CD4-positive, alpha-beta T cell treated with Interleukin-17A for 4 hours (primary cell): ENCODE data around the gene HNRNPA3.
"Not testable (repeated sequence)": the region's sequence is repeated elsewhere in the genome, so short reads cannot be mapped to it uniquely, and the experiment has no call there.

Experiments used
- DNase-seq: peaks from one replicate; pipeline ENCODE4 v3.0.0-alpha.2; 2020; ENCODE audit warnings: mixed read lengths

HNRNPA3 gene

DNA sequence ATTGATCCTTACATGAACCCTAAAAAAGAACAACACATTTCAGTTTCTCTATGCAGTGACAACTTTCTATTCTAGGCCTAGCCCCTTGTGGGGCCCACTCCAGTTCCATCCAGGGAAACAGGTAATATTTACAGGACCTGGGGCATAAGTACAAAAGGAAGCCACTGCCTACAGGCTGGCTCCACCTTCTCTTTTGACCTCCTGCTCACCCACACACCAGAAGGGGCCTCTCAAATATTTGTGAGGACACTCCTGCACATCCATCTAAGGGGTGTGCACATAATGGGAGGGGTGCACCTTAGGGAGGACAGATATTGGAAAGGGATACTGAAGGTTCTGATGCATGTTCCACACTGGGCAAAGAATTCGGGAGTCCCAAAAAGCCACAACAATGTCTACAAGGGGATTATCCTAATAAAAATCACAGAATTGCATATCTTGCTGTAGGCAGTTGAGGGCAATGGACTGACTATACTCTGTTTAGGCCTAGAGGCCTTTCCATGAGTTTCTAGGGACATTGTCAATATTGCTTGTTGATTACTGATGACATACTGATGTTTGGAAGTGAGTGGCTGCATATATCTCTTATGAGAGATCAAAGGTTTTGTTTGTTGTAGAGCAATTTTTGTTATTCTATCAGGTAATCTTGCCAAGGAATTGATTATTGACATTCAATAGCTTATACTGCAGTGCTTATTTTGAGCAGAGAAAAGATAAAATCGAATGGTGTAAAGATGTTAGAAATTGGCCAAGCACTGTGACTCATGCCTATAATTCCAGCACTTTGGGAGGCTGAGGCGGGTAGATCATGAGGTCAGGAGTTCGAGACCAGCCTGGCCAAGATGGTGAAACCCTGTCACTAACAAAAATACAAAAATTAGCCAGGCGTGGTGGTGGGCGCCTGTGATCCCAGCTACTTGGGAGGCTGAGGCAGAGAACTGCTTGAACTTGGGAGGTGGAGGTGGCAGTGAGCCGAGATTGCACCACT is 23.8 kb upstream of the HNRNPA3 start:
- DNase-seq, result no peak

DNA sequence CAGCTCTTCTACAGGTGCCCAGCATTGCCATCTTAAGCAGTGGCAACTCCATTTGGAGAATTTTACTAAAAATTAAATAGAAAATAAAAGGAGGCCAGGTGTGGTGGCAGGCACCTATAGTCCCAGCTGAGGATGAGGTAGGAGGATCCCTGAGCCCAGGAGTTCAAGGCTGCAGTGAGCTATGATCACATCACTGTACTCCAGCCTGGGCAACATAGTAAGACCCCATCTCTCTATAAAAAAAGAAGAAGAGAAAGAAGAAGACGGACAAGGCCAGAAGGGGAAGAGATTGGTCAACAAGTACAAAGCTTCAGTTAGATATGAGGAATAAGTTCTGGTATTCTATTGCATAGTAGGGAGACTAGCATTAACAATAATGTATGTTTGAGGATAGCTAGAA is 21.7 kb upstream of the HNRNPA3 start:
- no peak for DNase-seq

DNA sequence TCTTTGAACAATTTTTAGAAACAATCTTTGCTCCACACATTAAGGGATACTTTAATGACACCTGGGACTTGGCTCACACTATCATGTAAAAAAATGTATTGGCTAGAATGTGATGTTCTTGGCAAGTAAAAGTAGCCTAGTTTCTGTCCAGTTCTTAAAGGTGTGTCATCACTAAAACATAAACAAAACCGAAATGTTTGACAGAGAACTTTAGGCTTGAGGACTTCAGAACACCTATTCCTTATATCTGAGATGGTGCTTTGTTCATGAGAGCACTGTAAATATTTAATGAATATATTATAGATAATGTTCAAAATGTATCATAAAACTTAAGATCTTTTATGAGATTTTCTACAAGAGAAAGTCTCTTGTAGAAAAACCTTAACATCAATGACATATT is 19.8 kb upstream of the HNRNPA3 start:
- no peak for DNase-seq

DNA sequence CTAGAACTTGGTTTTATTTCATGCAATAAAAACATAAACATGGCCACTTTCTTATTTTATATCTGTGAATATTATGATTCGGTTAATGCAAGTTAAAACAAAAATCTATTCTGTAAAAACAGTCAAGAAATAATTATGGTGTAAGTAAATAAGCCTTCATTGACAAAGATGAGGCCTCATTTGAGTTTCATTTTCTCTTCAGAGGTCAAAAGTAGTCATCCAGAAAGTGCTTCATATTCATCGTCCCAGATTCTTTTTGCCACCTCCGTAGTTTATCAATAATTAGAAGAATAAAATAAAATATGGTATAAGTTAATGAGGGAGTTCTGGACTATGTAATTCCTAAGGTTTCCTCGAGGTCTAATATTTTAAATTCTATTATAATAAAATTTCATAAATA is 19.4 kb upstream of the HNRNPA3 start:
- no peak for DNase-seq

DNA sequence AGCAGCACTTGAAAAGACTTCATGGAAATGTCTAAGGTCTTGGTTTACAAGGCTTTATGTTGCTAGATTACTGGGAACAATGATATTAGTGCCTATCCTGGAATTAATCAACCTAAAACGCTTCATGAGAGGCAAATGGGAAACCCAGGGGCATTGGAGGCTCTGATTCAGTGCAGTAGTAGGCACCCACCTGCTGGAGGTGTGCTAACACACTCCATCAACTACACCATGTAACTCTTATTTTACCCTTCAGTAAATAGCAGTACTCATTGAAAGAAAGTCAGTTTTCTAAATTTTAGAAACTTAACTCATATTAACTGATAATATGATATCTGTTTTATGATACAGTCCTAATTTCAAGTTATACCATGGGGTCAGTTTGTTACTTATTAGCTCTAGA is 17.4 kb upstream of the HNRNPA3 start:
- DNase-seq, result no peak

DNA sequence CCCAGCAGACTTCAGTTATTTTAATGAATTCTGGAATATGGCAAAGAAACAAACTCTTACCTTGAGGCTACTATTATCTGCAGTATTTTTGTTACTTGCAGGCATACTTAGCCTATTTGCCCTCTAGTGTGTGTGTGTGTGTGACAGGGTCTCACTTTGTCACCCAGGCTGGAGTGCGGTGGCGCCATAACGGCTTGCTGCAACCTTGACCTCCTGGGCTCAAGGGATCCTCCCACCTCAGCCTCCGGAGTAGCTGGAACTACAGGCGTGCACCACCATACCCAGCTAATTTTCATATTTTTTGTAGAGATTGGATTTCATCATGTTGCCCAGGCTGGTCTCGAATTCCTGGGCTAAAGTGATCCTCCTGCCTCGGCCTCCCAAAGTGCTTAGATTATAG is 12.2 kb upstream of the HNRNPA3 start:
- DNase-seq, result not testable (repeated sequence)

DNA sequence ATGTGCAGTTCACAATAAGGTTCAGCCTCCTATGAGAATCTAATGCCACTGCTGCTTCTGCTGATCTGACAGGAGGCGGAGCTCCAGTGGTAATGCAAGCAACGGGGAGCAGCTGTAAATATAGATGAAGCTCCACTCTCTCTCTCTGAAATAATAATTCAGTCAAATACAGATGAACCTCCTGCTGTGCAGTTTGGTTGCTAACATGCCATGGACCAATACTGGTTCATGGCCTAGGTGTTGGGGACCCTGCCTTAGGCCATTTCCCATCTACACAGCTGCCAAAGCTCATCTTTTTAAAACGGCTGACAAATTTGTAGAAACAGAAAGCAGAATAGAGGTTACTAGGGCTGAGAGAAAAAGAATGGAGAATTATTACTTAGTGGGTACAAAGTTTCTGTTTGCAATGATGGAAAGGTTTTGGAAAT is 10.7 kb upstream of the HNRNPA3 start:
- no peak for DNase-seq

DNA sequence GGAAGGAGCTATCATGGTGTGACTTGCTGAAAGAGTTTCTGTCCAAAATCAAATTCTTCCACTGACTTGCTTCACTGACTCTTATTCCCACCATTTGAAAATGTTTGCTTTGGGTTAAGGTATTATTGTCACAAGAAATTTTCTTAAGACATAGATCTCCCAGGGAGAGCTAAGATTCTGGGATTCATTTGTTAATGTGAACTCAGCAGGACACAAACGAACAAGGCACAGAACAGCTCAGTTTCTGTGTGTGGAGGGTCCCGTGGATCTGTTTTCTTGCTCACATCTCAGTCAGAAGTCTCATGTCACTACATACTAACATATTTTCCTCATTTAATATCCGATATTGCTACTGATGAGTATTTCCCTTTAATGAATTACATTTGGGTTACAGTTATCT is 8.2 kb upstream of the HNRNPA3 start:
- no peak for DNase-seq

DNA sequence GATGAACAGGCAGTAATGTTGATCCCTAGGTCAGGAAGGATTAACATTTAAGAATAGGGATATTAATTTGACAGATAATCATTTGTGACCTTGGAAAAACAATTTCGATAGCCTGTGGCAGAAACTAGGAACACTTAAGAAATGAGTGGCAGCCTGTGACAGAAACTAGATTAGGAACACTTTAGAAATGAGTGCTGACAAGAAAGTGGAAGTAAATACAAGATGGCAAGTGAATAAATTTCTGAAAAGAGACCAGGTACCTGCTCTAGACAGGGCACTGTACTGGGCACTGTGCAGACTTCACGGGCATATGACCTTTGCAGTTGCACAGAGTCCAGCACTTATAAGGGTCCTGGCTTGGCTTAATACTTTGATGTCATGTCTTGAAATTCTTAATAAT is 5.5 kb upstream of the HNRNPA3 start:
- DNase-seq, result no peak

DNA sequence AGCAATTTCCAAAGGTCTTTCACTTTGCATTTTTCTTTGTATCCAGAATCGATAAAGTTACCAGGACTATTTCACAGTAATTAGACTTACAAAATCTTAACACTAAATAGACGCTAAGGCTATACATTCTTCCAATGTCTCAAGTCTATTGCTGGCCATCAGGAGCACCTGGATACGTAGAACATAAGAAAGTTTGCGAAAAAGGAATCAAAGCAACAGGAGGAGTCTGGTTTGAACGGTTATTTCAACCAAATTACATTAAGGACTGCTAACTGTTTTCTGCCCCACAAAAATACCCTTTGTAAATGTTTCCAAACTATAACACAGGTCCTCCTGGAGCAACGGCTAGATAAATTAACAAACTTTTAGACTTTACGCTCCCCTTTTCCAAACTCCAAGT is 1.4 kb upstream of the HNRNPA3 start:
- DNase-seq, result no peak

DNA sequence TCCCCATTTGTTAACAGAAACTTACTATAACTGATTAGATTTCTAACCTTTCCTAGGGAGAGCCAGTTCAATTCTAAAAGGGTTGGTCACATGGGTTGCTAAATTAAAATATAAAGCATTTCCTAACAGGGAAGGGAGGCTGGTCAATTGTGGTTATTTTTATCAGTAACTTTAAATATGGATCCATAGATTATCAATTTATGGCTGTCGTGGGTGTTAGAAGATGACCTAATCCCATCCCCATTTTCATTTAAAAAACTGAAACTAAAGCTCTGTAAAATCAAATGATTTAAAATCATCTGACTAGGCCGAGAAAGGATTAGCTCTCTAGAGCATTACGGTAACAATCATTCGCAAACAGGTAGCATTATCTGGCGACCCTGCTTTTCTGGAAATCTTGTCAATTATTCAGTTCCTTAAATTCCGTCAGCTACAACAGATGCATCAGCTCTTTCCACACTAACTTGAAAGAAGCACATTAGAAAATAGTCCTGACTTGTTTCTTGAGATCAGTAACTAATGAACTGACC is 953 bp upstream of the HNRNPA3 start:
- no peak for DNase-seq

DNA sequence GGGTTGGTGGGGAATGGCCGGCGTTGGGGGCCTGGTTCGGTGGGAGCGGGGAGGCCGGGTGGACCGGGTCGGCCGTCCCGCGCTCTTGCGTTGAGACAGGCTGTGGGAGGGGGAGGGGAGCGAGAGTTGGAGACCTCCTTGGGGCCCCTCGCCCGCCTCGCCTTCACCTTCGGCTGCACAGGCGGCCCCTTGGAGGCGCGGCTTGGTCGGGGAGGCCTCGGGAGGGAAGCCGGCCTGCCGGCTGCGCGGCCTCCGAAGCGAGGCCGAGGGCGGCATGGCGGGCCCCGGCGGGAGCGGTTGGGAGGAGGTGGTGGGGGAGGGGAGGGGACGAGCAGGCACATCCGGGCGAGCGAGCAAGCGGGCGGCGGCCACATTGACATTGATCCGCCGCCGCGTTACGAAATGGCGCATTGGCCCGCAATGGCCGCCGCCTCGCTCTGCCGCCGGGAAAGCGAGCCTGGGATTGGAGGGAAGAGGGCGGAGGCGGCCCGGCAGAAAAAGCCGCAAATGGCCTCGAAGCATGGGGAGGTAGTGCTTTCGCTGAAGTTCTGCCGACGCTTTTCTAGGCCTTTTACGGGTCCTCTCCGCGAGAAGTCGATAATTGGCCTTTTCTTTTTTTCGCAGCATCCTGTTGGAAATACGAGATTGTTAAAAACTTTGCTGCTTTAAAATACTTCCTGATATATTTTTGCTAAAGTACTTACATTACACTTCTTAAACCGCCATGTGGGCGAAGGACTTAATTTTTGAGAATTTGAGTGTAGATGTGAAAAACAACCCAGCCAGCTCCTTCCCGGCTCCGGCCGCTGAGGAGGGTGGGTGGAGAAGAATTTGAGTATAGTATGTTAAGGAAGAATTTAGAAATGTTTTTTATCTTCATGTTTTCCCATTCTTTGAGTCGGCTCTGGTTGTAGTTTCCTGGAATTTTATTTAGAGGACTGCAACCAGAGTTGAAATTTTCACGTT is 580 bp downstream of the HNRNPA3 start:
- peak; percentile 93 for DNase-seq

DNA sequence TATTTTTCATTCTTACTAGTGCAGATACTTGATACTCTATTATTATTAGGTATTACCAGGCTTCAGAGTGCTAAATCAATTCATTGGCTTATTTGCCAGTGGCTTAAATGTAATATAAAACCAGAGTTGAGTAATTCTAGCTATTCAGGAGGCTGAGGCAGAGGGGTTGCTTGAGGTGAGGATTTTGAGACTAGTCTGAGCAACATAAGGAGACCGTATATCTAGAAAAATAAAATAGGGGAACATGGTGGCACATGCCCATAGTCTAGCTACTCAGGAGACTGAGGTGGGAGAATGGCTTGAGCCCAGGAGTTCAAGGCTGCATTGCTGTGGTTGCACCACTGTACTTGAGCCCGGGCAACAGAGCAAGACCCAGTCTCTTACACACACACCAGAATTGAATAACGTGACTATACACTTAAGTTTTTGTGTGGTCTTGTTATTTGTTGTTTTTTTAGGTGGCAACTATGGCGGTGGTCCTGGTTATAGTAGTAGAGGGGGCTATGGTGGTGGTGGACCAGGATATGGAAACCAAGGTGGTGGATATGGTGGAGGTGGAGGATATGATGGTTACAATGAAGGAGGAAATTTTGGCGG is 4.8 kb downstream of the HNRNPA3 start:
- DNase-seq, result no peak

DNA sequence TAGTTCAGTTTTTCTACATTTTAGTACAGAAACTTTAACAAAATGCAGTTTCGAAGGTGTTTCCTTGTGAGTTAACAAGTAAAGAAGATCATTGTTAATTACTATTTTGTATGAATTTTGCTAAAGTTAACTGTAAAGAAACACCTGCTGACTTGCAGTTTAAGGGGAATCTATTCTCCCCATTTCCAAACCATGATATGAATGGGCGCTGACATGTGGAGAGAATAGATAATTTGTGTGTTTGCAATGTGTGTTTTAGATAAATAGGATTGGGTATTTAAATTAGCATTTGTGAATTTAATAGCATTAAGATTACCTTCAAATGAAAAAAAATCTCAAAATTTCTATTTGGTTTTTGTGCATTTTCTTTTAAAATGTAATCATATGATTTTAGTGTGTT is 7.2 kb downstream of the HNRNPA3 start:
- DNase-seq, result not testable (repeated sequence)

DNA sequence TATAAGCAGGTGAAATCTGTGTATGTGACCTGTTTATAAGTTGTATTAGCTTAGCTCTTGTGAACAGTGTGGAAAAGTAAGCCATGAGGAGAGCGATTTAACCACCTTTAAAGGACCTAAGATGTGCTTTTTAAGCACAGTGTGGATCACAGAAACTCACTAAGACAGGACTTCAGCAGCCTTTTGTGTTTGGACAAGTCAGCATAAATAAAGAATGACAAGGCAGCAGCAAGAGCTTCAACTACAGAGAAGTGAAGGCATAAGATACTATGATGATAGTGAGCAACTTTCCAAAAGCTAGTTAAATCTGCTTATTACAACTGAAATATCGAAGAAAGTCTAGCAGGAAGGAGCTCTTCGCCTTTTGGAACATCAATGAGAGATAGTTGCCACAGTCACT is 8.9 kb downstream of the HNRNPA3 start:
- no peak for DNase-seq

DNA sequence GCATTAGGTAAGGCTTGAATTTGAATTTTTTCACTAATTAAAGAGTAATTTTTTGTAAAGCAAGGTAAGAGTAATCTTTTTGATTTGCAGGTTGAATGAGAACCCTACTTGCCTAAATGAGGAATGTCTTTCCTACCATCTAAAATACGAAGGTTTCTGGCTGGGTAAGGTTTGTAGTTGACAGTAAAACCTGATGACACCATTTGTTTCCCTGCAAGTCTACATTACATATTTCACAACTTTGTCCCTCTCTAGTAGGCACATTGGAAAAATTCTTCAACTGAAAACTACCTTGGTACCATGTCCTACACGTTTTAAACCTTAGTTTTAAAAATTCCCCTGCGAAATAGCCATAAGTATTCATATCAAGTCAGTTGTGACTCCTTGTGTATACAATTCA is 9.4 kb downstream of the HNRNPA3 start:
- DNase-seq, result no peak

DNA sequence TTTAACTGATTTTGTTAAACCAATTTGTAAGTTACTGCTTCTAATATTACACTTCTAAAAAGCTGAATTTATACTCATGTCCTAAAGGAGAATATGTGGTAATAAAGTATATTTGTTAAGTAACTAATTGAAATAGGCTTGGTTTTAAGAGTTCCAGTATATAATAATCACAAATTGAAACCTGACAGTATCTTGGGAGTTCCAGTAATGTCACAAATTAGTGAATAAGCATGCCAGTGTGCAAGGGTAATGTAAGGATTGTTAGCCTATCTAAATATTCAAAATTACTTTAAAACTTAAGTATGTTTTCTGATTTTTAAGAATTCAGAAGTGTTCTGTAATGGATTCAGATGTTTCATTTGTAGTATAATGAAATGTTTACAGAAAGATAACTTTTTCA is 10.8 kb downstream of the HNRNPA3 start:
- DNase-seq, result not testable (repeated sequence)

DNA sequence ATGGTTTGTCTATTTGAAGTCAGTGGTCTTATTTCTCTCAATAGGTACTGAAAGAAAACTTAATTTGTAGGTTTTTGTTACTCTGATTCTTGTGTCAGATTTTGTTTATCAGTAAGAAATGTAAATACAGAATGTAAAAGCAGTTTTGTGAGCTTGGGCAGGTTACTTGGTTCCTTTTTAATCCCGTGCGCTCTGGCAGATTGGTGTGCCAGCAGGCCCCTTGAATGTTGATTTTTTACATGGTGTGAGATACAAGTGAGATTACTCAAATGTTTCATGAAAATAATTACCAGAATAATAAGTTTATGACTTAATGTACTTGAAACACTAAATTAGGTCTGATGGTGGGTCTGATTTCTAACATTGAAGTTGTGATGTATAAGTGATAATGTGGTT is 13.4 kb downstream of the HNRNPA3 start:
- no peak for DNase-seq

DNA sequence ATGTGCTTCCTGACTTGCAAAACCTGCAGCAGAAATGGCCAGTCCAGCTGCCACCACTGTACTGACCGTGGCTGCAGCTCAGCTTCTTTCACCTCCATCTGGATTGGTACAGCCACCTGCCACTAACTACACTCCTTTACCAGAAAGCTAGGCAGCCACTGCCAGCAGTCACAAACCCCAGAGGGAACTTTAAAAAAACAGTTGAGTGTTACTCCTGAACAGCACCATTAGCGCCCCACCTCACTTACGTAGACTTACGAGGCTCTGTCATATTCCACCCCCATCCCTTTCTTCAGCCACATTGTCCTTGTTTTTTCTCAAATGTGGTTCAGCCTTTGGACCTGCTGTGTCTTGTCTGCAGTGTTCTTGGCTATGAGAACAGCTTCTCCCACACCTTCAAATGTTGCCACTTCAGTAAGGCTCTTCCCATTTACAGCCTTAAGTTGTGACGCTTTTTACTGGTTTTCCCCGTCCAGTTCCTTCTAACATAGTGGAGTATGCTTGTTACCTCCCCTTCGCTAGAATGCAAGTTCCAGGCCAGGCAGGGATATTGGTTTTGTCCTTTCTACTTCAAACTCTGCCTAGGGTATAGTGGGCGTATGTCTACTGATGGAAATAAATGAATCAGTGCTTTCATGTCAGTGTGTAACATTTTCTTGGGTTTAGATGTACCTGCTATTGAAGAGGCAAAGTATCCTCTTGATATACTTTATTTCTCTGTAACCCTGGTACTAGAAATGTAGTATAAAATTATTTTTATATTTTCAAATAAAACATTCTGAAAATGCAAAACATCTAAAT is 17.0 kb downstream of the HNRNPA3 start:
- DNase-seq, result no peak

DNA sequence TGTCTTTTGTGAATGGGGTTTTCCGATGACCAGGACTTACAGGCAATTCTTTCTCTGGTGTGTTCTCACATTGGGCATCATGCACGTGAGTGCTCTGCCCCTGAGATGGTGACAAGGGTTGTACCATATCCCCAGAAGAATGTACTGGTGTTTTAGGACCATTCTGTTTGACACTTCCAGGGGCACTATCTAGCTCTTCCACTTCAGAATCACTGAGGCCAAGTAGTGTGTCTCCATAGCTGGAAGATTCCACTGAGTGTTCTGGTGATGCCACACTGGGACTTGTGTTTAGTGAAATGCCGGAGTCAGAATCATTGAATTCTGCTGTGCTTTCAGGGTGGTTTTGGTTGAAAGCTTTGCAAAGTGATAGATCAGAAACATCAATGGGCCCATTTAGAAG is 18.7 kb downstream of the HNRNPA3 start:
- DNase-seq, result no peak

DNA sequence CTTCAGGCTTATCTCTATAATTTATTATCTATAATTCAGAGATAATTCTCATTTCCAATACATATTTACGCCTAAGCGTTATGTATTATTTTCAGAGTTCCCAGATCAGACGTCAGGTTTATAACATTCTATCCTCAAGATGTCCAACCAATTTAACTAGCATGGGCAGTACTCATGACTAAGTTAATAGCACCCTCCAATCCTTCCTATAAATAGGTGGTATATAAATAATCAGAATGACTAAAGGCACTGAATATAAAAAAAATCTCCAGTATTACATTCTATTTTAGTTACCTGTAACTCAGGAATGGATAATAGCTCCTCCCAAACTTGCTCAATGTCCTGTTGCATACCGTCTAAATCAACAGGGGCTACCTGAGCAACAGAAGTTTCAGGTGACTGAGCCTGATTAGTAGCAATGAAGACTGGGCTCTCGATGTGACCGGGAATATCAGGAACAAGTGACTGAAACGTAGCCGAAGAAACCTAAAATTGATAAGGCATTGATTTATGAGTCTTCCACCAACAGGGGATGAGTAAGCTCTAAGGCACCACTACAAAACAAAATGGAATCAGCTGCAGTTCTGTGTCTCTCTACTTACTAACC is 19.6 kb downstream of the HNRNPA3 start:
- no peak for DNase-seq

DNA sequence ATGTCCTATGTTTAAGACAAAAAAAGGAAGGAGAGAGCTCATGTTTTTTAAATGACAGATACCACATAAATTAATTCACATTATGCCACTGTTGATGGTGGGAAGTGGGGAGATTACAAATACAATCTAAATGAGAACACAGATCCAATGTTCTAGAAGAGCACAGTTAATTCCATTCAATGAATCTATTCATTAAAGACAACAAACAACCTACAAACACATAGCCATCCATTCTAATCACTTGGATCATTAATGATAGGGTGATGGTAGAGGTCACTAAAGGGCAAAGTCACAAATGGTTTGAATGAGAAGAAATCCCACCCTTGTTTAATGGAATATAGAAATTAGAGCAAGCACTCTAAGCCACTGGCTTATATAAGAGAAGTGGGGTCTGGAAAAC is 21.7 kb downstream of the HNRNPA3 start:
- DNase-seq, result no peak
